ENCODE data around the gene TRAPPC11. TPM values are rescaled to one million over a fixed set of nuclear protein-coding genes. Genes with fewer than 3 reads are reported as not detected.

Gene TRAPPC11
- total and polyA plus RNA-seq, 2 experiments from 2014 or later: 15.0 to 42.7 TPM

- TF ChIP-seq, protein P1, sequence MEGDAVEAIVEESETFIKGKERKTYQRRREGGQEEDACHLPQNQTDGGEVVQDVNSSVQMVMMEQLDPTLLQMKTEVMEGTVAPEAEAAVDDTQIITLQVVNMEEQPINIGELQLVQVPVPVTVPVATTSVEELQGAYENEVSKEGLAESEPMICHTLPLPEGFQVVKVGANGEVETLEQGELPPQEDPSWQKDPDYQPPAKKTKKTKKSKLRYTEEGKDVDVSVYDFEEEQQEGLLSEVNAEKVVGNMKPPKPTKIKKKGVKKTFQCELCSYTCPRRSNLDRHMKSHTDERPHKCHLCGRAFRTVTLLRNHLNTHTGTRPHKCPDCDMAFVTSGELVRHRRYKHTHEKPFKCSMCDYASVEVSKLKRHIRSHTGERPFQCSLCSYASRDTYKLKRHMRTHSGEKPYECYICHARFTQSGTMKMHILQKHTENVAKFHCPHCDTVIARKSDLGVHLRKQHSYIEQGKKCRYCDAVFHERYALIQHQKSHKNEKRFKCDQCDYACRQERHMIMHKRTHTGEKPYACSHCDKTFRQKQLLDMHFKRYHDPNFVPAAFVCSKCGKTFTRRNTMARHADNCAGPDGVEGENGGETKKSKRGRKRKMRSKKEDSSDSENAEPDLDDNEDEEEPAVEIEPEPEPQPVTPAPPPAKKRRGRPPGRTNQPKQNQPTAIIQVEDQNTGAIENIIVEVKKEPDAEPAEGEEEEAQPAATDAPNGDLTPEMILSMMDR (conservative IDR thresholded peaks at IDR 0.05; ENCODE audit: low read depth in 2 of 2): no peak
- no peak for TF ChIP-seq EZH2 (IDR thresholded peaks at IDR 0.05; ENCODE audit: low read depth, unreplicated experiment)
Observed at GRCh38 chr4:183611210-183611830, 47.8 kb upstream of the TRAPPC11 start (continued).

DNA sequence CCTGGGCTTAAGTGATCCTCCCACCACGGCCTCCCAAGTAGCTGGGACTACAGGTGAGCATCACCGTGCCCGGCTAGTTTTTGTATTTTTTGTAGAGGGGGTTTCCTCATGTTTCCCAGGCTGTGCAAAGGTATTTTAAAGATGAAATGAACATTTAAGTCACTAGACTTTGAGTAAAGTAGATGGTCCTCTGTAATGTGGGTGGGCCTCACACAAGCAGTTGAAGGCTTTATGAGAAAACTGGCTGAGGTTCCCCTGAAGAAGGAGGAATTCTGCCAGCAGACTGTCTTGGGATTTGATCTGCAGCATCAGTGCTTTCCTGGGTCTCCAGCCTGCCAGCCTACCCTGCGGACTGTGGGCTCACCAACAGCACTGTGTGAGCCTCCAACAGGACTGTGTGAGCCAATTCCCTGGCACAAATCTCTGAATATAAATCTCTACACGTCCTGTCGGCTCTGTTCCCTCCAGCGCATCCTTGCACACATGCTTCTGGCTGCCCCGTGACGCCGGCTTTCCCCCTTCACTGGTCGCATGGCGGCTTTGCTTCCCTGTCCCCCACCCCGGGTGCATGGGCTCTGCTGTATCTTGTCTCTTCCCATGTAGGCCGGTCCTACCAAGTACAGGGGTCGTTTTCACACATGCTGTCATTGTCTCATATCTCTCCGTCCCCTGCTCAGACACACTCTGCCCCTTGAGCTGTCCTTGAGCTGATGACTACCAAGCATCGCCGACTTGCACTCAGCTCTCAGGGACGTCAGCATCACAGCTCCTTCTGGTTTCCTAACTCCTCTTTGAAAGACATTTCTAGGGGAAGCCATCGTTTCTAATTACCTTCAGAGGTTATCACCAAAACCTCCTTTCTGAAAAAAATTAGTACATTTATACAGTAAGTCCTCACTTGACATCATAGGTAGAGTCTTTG, 46.5 kb upstream of the TRAPPC11 start:
- Histone ChIP-seq H3K4me1 (ENCODE audit: insufficient read depth) (no peaks in the 10 kb centered on the region), H3K27me3 (ENCODE audit: insufficient read depth) (no peaks in the 10 kb centered on the region), H2AFZ (peak overlapping the region; percentile 66; the same call in 1 of the 2 replicates), H3K27ac (ENCODE audit: low read depth) (no peak overlapping the region), H3K79me2 (replicated peaks; ENCODE audit: insufficient read depth) (no peaks in the 10 kb centered on the region), H4K20me1 (replicated peaks; ENCODE audit: insufficient read depth) (no peaks in the 10 kb centered on the region), H3K4me3 (no peak overlapping the region), H3F3A (replicated peaks; ENCODE audit: low read depth) (no peaks in the 10 kb centered on the region), H3K4me2 (no peak overlapping the region), H3K36me3 (ENCODE audit: insufficient read depth) (no peaks in the 10 kb centered on the region), H3K9me2 (ENCODE audit: insufficient read depth) (no peaks in the 10 kb centered on the region)
- H3K4me3 Mint-ChIP-seq: no peak overlapping the region
- H3K9me3 Mint-ChIP-seq: no peaks in the 10 kb centered on the region
- H3K27ac Mint-ChIP-seq: no peak overlapping the region
- H3K4me1 Mint-ChIP-seq: no peaks in the 10 kb centered on the region; the same call in 2 of the 3 replicates
- no peak for TF ChIP-seq EZH2 (IDR thresholded peaks at IDR 0.05; ENCODE audit: low read depth, unreplicated experiment)
- no peak for TF ChIP-seq CREB1 (CRISPR knock-in tag; IDR thresholded peaks at IDR 0.05; ENCODE audit: low read depth)
- TF ChIP-seq ZNF331 (CRISPR knock-in tag; IDR thresholded peaks at IDR 0.05; ENCODE audit: low read depth): no peak
- no peak for TF ChIP-seq ZNF114 (CRISPR knock-in tag; IDR thresholded peaks at IDR 0.05)
- peaks cover 2% of the 10 kb centered on the region for H3K27me3 Mint-ChIP-seq (ENCODE audit: insufficient read depth, low read depth, poor library complexity)
- ATAC-seq: no peak
- H3K36me3 Mint-ChIP-seq (ENCODE audit: low read depth): no peaks in the 10 kb centered on the region
- DNase-seq (ENCODE audit: low spot score): no peak

GRCh38 chr4:183617075-183617474, 42.0 kb upstream of the TRAPPC11 start:
- Mint-ChIP-seq H3K27ac (no peak overlapping the region), H3K27me3 (ENCODE audit: insufficient read depth, low read depth, poor library complexity) (no peaks in the 10 kb centered on the region), H3K36me3 (ENCODE audit: low read depth) (no peaks in the 10 kb centered on the region), H3K4me3 (no peak overlapping the region), H3K4me1 (no peaks in the 10 kb centered on the region; the same call in 2 of the 3 replicates), H3K9me3 (no peaks in the 10 kb centered on the region)
- H3K9me2 ChIP-seq (ENCODE audit: insufficient read depth): no peaks in the 10 kb centered on the region
- DNase-seq (ENCODE audit: low spot score): no peak
- TF ChIP-seq ZNF114 (CRISPR knock-in tag; IDR thresholded peaks at IDR 0.05): no peak
- TF ChIP-seq ZNF331 (CRISPR knock-in tag; IDR thresholded peaks at IDR 0.05; ENCODE audit: low read depth): no peak
- no peak overlapping the region for H3K27ac ChIP-seq (ENCODE audit: low read depth)
- H4K20me1 ChIP-seq (replicated peaks; ENCODE audit: insufficient read depth): no peaks in the 10 kb centered on the region
- ATAC-seq: no peak
- H3K36me3 ChIP-seq (ENCODE audit: insufficient read depth): no peaks in the 10 kb centered on the region
- H3K27me3 ChIP-seq (ENCODE audit: insufficient read depth): no peaks in the 10 kb centered on the region
- no peaks in the 10 kb centered on the region for H3K4me1 ChIP-seq (ENCODE audit: insufficient read depth)
- H3F3A ChIP-seq (replicated peaks; ENCODE audit: low read depth): no peaks in the 10 kb centered on the region
- no peak overlapping the region for H2AFZ ChIP-seq
- H3K4me2 ChIP-seq: no peak overlapping the region
- H3K79me2 ChIP-seq (replicated peaks; ENCODE audit: insufficient read depth): no peaks in the 10 kb centered on the region
- H3K4me3 ChIP-seq: no peak overlapping the region

Measured in GM23338 (cell line).